A549 (cell line): Measurements from ENCODE around the gene UBE2E2. TPM values are rescaled to one million over a fixed set of nuclear protein-coding genes. Genes with fewer than 3 reads are reported as not detected.

ENCODE experiments used
- ATAC-seq, 2 experiments: fragments of 200-7000 bp in 1 of 2; fragments of >200 bp in 1 of 2; cut with Nextera tagmentation in 1 of 2; cut with Tn5 transposase in 1 of 2; 3 replicates each; pipeline versions ENCODE4 v1.8.0 to v1.9.1; 2018 to 2020; ENCODE audit warnings: mild to moderate bottlenecking in 1 of 2, moderate library complexity in 1 of 2
- CTCF ChIA-PET: fragments of 300-600 bp; sonication (Branson Sonifier 250); formaldehyde crosslinking; extraction: SDS; loops from one replicate; lab custom pipeline; 2021; ENCODE audit warnings: antibody characterized with exemption, inconsistent platforms; lab: Yijun Ruan, JAX
- POLR2A ChIA-PET: fragments of 350-600 bp; formaldehyde crosslinking; extraction: SDS; loops from one replicate; lab custom pipeline; 2021; ENCODE audit warnings: antibody characterized with exemption, inconsistent platforms; lab: Yijun Ruan, JAX
- DNase-seq, 2 experiments: peaks; one replicate each; pipeline versions ENCODE4 v3.0.0 to v3.0.0-alpha.2; 2011 to 2016; ENCODE audit warnings: low read depth in 1 of 2, low spot score in 1 of 2
- FAIRE-seq: peaks from 2 replicates; lab custom pipeline; 2011; peaks lifted over from hg19 to GRCh38; lab: Jason Lieb, UNC
- H3K27ac ChIP-seq, 2 experiments: fragments of >200 bp; sonication (Bioruptor Twin); formaldehyde crosslinking; 3 replicates each; pipeline ENCODE4 v1.5.1; 2016 to 2017
- H3K4me1 ChIP-seq: fragments of >200 bp; sonication (Bioruptor Twin); formaldehyde crosslinking; 3 replicates; pipeline ENCODE4 v1.6.1; 2016
- H3K4me2 ChIP-seq: fragments of >200 bp; sonication (Bioruptor Twin); formaldehyde crosslinking; 3 replicates; pipeline ENCODE4 v1.6.1; 2016
- H3K4me3 ChIP-seq: fragments of >200 bp; sonication (Bioruptor Twin); formaldehyde crosslinking; 3 replicates; pipeline ENCODE4 v1.5.1; 2016
- H3K9me3 ChIP-seq: fragments of >200 bp; sonication (Bioruptor Twin); formaldehyde crosslinking; 3 replicates; pipeline ENCODE4 v1.6.1; 2016
- BCL3 ChIP-seq: fragments of >200 bp; sonication (Bioruptor Twin); formaldehyde crosslinking; IDR thresholded peaks from 3 replicates; pipeline ENCODE4 v1.6.1; 2016
- BHLHE40 ChIP-seq: IDR thresholded peaks from 2 replicates; pipeline ENCODE4 v1.6.1; 2012; ENCODE audit warnings: low read depth, low read length, inconsistent platforms
- CBX2 ChIP-seq: fragments of 200-600 bp; sonication (generic); IDR thresholded peaks from 2 replicates; pipeline ENCODE4 v1.6.1; 2016; ENCODE audit warnings: low read depth, mild to moderate bottlenecking, borderline replicate concordance
- E2F6 ChIP-seq: IDR thresholded peaks from 2 replicates; pipeline ENCODE4 v1.6.1; 2012; ENCODE audit warnings: low read depth, borderline replicate concordance
- EHF ChIP-seq: fragments of 250-450 bp; sonication (Bioruptor Pico); IDR thresholded peaks from 2 replicates; pipeline ENCODE4 v1.5.0; 2020; ENCODE audit warnings: mild to moderate bottlenecking
- ELK1 ChIP-seq: fragments of 150-350 bp; IDR thresholded peaks from 2 replicates; pipeline ENCODE4 v1.6.1; 2014; ENCODE audit warnings: low read depth, mild to moderate bottlenecking, low read length
- ESRRA ChIP-seq: fragments of 150-350 bp; IDR thresholded peaks from 2 replicates; pipeline ENCODE4 v1.6.1; 2014; ENCODE audit warnings: mild to moderate bottlenecking, low read length, borderline replicate concordance
- HMGXB4 ChIP-seq: fragments of 250-450 bp; sonication (Bioruptor Pico); IDR thresholded peaks from 2 replicates; pipeline ENCODE4 v1.5.0; 2021; ENCODE audit warnings: mild to moderate bottlenecking, moderate library complexity, borderline replicate concordance
- MAFK ChIP-seq: fragments of 450-650 bp; IDR thresholded peaks from 2 replicates; pipeline ENCODE4 v1.6.1; 2014; ENCODE audit not compliant: partially characterized antibody
- MAX ChIP-seq: IDR thresholded peaks from 2 replicates; pipeline ENCODE4 v1.6.1; 2012
- MAZ ChIP-seq: fragments of 150-350 bp; IDR thresholded peaks from 2 replicates; pipeline ENCODE4 v1.6.1; 2014; ENCODE audit warnings: antibody characterized with exemption, low read depth, low read length, borderline replicate concordance
- NR3C1 ChIP-seq: fragments of >200 bp; sonication (Bioruptor Twin); formaldehyde crosslinking; IDR thresholded peaks from 3 replicates; pipeline ENCODE4 v1.6.1; 2017
- POLR2AphosphoS2 ChIP-seq: conservative IDR thresholded peaks from 2 replicates; pipeline ENCODE4 v1.6.1; 2012; ENCODE audit warnings: low read length, improper control_type of control experiment, inconsistent platforms
- RCOR1 ChIP-seq: fragments of 150-350 bp; IDR thresholded peaks from 2 replicates; pipeline ENCODE4 v1.6.1; 2014; ENCODE audit warnings: antibody characterized with exemption, low read length, low read depth
- REST ChIP-seq: fragments of 200-600 bp; sonication (generic); IDR thresholded peaks from 2 replicates; pipeline ENCODE4 v1.6.1; 2016; ENCODE audit warnings: antibody characterized with exemption, mild to moderate bottlenecking, moderate library complexity
- USF2 ChIP-seq: fragments of 450-650 bp; IDR thresholded peaks from 2 replicates; pipeline ENCODE4 v1.6.1; 2014; ENCODE audit warnings: antibody characterized with exemption
- ZNF302 ChIP-seq: fragments of 250-450 bp; sonication (Bioruptor Pico); IDR thresholded peaks from 2 replicates; pipeline ENCODE4 v1.9.0; 2021; ENCODE audit warnings: inconsistent platforms, mild to moderate bottlenecking, moderate library complexity
- ZSCAN20 ChIP-seq: fragments of 250-450 bp; sonication (Bioruptor Pico); IDR thresholded peaks from 2 replicates; pipeline ENCODE4 v1.8.0; 2022; ENCODE audit warnings: mild to moderate bottlenecking, moderate library complexity
- WGBS: methylation state at CpG from one replicate; pipeline ENCODE4 v1.1.6; 2017; ENCODE audit errors: missing lambda C conversion rate; 5-methylcytosine and 5-hydroxymethylcytosine counted together
- polyA plus RNA-seq, 4 experiments: library from polyadenylated mRNA; depleted of rRNA in 3 of 4; stranded (reverse); fragments of >200 nt; fragmentation: RNase III in 1 of 4; extraction: RNeasy Plus Mini Kit Qiagen cat#74134 plus additional on column Dnase treatment in 1 of 4; gene quantifications; 2 replicates in 3 of 4; 3 replicates in 1 of 4; pipeline ENCODE4 v1.2.3, GENCODE V29; 2011 to 2017

Gene UBE2E2
- polyA plus RNA-seq, 2 of the 4 experiments (the other 2 are of a cell fraction): 28.3 to 56.1 TPM

- POLR2A ChIA-PET: interaction anchor here (0.6 kb wide), 1 partner anchor 482 kb away, joined by 4 read pairs; no protein-coding TSS in a partner anchor
- ATAC-seq: no peak
- FAIRE-seq: no peak
Observed at GRCh38 chr3:23457697-23458096, 254.6 kb downstream of the UBE2E2 start.

GRCh38 chr3:23459465-23459864 lies 256.3 kb downstream of the UBE2E2 start:
- ChIA-PET CTCF (interaction anchor here (0.7 to 1.0 kb wide), 2 partner anchors 8 to 33 kb away, joined by 3 to 4 read pairs; no protein-coding TSS in a partner anchor), POLR2A (no interaction called here)
- 79% methylated on average over 3 of the region's 3 CpGs for WGBS
- ATAC-seq (no peak), DNase-seq (no peak), FAIRE-seq (no peak)
- Histone ChIP-seq H3K9me3 (no peaks in the 10 kb centered on the region), H3K27ac (no peak overlapping the region), H3K4me3 (no peak overlapping the region), H3K4me1 (peaks cover 16% of the 10 kb centered on the region), H3K4me2 (no peak overlapping the region)
- TF ChIP-seq EHF (CRISPR knock-in tag) (no peak), RCOR1 (no peak), MAZ (no peak), NR3C1 (no peak), REST (no peak), BHLHE40 (no peak), MAX (no peak), ESRRA (no peak), POLR2AphosphoS2 (no peak), E2F6 (no peak), ZNF302 (CRISPR knock-in tag) (no peak), ZSCAN20 (CRISPR knock-in tag) (no peak), HMGXB4 (CRISPR knock-in tag) (no peak), USF2 (no peak)

More at GRCh38 chr3:23457697-23458096, 254.6 kb downstream of the UBE2E2 start:
- Histone ChIP-seq H3K27ac (no peak overlapping the region), H3K4me2 (no peak overlapping the region), H3K9me3 (no peaks in the 10 kb centered on the region), H3K4me3 (no peak overlapping the region), H3K4me1 (peaks cover 19% of the 10 kb centered on the region)
- DNase-seq: no peak
- TF ChIP-seq ESRRA (no peak), E2F6 (no peak), MAFK (no peak), EHF (CRISPR knock-in tag) (no peak), CBX2 (no peak), ELK1 (no peak), BCL3 (no peak)
- 99% methylated on average over 2 of the region's 2 CpGs for WGBS
- CTCF ChIA-PET: no interaction called here
